Stimulated activated CD4-positive, alpha-beta T cell treated with anti-CD3 and anti-CD28 coated beads, Interleukin-2, amount 100 ng/mL, for 24 hours (primary cell): Measurements from ENCODE around the gene KIR2DL4.
"Not testable (repeated sequence)": the region's sequence is repeated elsewhere in the genome, so short reads cannot be mapped to it uniquely, and the experiment has no call there.

Experiments
- DNase-seq, 2 donors: peaks; one replicate each; pipeline ENCODE4 v3.0.0-alpha.2; 2020

The KIR2DL4 gene

DNA sequence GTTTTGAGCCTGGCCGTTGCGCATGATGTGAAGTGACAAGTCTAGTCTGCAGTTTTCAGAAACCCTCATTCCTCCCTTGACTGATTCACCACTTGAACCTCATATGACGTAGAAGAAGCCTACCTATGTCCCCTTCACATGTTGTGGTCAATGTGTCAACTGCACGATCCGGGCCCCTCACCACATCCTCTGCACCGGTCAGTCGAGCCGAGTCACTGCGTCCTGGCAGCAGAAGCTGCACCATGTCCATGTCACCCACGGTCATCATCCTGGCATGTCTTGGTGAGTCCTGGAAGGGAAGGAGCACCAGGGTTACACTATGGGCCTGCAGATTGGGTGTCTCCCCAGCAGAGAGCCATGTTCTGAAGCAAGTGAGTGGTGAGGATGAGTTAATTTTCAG lies at the start of gene KIR2DL4:
Gene KIR2DL4 (plus strand): TSS at position 201 of the 400 bp plus-strand sequence. CDS start 42 bp downstream, at position 243.
- DNase-seq = no peak

DNA sequence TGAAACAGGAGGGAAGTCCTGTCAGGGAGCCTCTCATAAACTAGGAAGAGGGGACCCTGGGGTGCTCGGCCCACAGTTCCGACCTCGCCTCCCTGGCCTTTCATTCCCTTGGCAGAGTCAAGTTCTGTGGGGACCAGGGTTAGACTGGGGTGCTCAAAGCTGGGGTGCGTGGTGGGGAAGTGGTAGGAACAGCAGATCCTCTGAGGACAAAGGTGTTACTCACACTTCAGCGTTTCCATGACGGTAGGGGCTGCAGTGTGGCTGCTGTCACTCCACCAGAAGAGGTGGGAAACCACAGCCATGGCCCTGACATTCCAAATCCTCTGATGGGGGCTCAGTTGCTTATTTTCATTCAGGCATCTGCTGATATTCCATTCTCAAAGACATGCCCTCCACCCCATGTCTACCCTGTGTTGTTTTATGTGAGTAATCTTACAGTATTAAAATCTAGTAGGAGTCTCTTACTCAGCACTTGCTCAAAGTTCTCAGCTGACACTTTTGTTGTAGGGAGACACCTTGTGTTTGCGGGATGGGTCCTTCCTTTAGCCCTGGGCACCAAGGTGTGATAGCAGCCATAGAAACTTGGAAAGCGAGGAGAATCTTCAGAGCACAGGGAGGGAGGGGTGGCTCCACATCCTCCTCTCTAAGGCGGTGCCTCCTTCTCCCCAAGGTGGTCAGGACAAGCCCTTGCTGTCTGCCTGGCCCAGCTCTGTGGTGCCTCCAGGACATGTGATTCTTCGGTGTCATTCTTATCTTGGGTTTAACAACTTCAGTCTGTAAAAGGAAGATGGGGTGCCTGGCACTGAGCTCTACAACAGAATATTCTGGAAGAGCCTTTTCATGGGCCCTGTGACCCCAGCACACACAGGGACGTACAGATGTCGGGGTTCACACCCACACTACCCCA lies 47.0 kb upstream of the KIR2DL4 start:
- not testable (repeated sequence) for DNase-seq

DNA sequence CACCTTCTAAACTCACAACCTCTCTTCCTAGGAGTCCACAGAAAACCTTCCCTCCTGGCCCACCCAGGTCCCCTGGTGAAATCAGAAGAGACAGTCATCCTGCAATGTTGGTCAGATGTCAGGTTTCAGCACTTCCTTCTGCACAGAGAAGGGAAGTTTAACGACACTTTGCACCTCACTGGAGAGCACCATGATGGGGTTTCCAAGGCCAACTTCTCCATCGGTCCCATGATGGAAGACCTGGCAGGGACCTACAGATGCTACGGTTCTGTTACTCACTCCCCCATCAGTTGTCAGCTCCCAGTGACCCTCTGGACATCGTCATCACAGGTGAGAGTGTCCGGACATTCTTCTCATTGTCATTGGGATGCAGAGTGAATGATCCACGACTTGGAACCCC lies 44.8 kb upstream of the KIR2DL4 start:
- not testable (repeated sequence) for DNase-seq

DNA sequence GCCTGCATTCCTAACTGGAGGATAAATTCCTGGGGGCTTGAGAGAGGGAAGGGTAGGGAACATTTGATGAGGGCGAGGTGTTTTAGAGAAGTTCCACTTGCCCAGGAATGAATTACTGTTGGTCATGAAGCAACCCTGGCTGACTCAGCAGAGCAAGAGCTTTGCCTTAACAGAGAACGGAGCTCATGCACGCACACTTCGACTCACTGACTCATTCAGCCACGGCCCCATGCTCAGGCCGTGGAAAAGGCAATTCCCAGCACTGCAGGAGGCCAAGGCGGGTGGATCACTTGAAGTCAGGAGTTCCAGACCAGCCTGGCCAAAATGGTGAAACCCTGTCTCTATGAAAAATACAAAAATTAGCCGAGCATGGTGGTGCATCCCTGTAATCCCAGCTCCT lies 39.2 kb upstream of the KIR2DL4 start:
- not testable (repeated sequence) for DNase-seq

GRCh38 chr19:54766464-54766863 lies 36.9 kb upstream of the KIR2DL4 start:
- DNase-seq = not testable (repeated sequence)

- not testable (repeated sequence) for DNase-seq
These were observed 33.8 kb upstream of the KIR2DL4 start, which contains the start of gene KIR2DL1 for GRCh38 chr19:54769646-54770045. Gene KIR2DL1, plus strand, starts transcription at chr19:54769793. Its CDS starts 58 bp downstream, at chr19:54769851.

GRCh38 chr19:54770511-54770910 lies 32.9 kb upstream of the KIR2DL4 start:
- DNase-seq = not testable (repeated sequence)

DNA sequence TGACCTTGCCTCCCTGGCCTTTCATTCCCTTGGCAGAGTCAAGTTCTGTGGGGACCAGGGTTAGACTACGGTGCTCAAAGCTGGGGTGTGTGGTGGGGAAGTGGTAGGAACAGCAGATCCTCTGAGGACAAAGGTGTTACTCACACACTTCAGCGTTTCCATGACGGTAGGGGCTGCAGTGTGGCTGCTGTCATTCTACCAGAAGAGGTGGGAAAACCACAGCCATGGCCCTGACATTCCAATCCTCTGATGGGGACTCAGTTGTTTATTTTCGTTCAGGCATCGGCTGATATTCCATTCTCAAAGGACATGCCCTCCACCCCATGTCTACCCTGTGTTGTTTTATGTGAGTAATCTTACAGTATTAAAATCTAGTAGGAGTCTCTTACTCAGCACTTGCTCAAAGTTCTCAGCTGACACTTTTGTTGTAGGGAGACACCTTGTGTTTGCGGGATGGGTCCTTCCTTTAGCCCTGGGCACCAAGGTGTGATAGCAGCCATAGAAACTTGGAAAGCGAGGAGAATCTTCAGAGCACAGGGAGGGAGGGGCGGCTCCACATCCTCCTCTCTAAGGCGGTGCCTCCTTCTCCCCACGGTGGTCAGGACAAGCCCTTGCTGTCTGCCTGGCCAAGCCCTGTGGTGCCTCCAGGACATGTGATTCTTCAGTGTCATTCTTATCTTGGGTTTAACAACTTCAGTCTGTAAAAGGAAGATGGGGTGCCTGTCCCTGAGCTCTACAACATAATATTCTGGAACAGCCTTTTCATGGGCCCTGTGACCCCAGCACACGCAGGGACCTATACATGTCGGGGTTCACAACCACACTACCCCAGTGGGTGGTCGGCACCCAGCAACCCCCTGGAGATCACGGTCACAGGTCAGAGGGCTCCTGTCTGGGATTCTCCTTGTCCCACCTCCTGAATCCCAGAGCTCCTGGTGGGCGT lies 32.1 kb upstream of the KIR2DL4 start:
- DNase-seq = not testable (repeated sequence)

GRCh38 chr19:54772666-54773065 lies 30.7 kb upstream of the KIR2DL4 start:
- not testable (repeated sequence) for DNase-seq

GRCh38 chr19:54775095-54775815 lies 28.2 kb upstream of the KIR2DL4 start:
- not testable (repeated sequence) for DNase-seq

- DNase-seq = not testable (repeated sequence)
These were observed 27.6 kb upstream of the KIR2DL4 start for GRCh38 chr19:54775830-54776229.

DNA sequence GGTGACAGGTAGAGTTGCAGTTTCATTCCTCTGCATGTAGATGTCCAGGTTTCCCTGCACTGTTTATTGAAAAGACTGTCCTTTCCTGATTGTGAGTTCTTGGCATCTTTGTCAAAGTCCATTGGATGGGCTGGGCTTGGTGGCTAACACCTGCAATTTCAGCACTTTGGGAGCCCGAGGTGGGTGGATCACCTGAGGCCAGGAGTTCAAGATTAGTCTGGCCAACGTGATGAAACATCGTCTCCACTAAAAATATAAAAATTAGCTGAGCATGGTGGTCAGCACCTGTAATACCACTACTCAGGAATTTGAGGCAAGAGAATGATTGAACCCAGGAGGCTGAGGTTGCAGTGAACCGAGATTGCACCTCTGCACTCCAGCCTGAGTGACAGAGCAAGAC lies 25.6 kb upstream of the KIR2DL4 start:
- DNase-seq = not testable (repeated sequence)

GRCh38 chr19:54778896-54779295 lies 24.5 kb upstream of the KIR2DL4 start:
- not testable (repeated sequence) for DNase-seq

GRCh38 chr19:54782916-54783315 lies 20.5 kb upstream of the KIR2DL4 start:
- DNase-seq = not testable (repeated sequence)

DNA sequence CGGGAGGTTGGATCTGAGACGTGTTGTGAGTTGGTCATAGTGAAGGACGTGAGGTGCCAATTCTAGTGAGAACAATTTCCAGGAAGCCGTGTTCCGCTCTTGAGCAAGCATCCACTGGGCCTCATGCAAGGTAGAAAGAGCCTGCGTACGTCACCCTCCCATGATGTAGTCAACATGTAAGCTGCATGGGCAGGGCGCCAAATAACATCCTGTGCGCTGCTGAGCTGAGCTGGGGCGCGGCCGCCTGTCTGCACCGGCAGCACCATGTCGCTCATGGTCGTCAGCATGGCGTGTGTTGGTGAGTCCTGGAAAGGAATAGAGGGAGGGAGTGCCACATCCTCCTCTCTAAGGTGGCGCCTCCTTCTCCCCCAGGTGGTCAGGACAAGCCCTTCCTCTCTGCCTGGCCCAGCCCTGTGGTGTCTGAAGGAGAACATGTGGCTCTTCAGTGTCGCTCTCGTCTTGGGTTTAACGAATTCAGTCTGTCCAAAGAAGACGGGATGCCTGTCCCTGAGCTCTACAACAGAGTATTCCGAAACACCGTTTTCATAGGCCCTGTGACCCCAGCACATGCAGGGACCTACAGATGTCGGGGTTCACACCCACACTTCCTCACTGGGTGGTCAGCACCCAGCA lies 17.2 kb upstream of the KIR2DL4 start:
- not testable (repeated sequence) for DNase-seq

GRCh38 chr19:54788154-54788553 lies 15.3 kb upstream of the KIR2DL4 start:
- not testable (repeated sequence) for DNase-seq

GRCh38 chr19:54790711-54791110 lies 12.7 kb upstream of the KIR2DL4 start:
- no peak for DNase-seq

GRCh38 chr19:54791476-54791875 lies 11.9 kb upstream of the KIR2DL4 start:
- DNase-seq = no peak

DNA sequence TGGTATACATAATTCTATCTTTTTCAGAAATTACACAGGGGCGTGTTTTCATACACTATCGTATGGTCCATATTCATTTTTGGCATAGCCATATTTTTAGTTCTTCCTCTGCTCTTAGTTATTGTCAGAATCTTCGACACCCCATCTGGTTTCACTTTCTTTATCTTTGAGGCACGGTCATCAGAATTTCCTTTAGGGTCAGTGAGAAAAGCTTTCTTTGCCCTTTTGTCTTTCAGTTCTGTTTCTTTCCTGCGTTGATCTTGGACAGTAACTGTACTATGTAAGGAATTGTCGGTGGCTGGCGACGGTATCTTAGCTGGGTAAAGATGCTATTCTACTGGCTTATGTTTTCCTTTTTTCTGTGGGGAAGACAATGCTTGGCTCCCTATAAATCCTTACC lies 10.6 kb upstream of the KIR2DL4 start:
- no peak for DNase-seq

- no peak for DNase-seq
These were observed 7.7 kb upstream of the KIR2DL4 start for GRCh38 chr19:54795758-54796157.

DNA sequence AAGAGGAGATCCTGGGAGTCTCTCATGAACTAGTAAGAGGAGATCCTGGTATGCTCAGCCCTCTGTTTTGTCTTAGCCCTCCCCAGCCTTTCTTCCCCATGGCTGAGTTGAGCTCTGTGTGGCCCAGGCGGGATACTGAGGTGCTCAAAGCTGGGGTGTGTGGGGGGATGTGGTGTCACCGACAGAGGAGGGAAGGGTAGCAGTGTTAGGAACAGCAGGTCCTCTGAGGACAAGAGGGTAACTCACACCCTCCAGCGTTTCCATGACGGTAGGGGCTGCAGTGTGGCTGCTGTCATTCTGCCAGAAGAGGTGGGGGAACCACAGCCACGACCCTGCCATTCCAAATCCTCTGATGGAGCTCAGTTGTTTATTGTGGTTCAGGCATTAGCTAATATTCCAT lies 691 bp downstream of the KIR2DL4 start:
- DNase-seq = no peak

DNA sequence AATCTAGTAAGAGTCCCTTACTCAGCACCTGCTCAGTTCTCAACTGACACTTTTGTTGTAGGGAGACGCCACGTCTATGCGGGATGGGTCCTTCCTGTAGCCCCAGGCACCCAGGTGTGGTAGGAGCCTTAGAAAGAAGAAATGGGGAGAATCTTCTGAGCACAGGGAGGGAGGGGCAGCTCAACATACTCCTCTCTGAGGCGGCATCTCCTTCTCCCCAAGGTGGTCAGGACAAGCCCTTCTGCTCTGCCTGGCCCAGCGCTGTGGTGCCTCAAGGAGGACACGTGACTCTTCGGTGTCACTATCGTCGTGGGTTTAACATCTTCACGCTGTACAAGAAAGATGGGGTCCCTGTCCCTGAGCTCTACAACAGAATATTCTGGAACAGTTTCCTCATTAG lies 1.2 kb downstream of the KIR2DL4 start:
- no peak for DNase-seq
